Heart right ventricle (tissue), 16 donors: ENCODE results near the gene WDR12. TPM values are rescaled to one million over a fixed set of nuclear protein-coding genes. Genes with fewer than 3 reads are reported as not detected.

ENCODE experiments used
- ATAC-seq, 8 donors: fragments of 200-7000 bp; cut with Tn5 transposase; one replicate each; pipeline ENCODE4 v1.9.1; 2020; ENCODE audit warnings: mild to moderate bottlenecking in 8 of 8, moderate library complexity in 8 of 8, moderate number of reproducible peaks in 1 of 8
- DNase-seq, 2 donors: peaks; one replicate each; pipeline ENCODE4 v3.0.0-alpha.2; 2020
- H3K27ac ChIP-seq, 10 donors: fragments of 200-600 bp; sonication (generic) in 2 of 10; one replicate each; pipeline versions ENCODE4 v1.5.0 to v1.8.0; 2020 to 2022; ENCODE audit warnings: mild to moderate bottlenecking in 3 of 10
- H3K27me3 ChIP-seq, 7 donors: fragments of 200-600 bp; one replicate each; pipeline ENCODE4 v1.8.0; 2021 to 2022; ENCODE audit warnings: mild to moderate bottlenecking in 2 of 7
- H3K36me3 ChIP-seq, 9 donors: fragments of 200-600 bp; sonication (generic) in 1 of 9; one replicate each; pipeline versions ENCODE4 v1.5.0 to v1.8.0; 2020 to 2022; ENCODE audit warnings: mild to moderate bottlenecking in 2 of 9
- H3K4me1 ChIP-seq, 9 donors: fragments of 200-600 bp; sonication (generic) in 1 of 9; one replicate each; pipeline versions ENCODE4 v1.5.0 to v1.8.0; 2020 to 2022; ENCODE audit warnings: mild to moderate bottlenecking in 4 of 9
- H3K4me3 ChIP-seq, 10 donors: fragments of 200-600 bp; sonication (generic) in 2 of 10; one replicate each; pipeline versions ENCODE4 v1.5.0 to v1.8.0; 2020 to 2022; ENCODE audit warnings: mild to moderate bottlenecking in 7 of 10, moderate library complexity in 2 of 10
- H3K9me3 ChIP-seq, 11 donors: fragments of 200-600 bp in 10 of 11; sonication (generic) in 2 of 11; one replicate each; pipeline versions ENCODE4 v1.5.0 to v1.8.0; 2013 to 2022; ENCODE audit warnings: mild to moderate bottlenecking in 2 of 11, control low read depth in 1 of 11, moderate library complexity in 1 of 11
- WGBS, 2 donors: extraction: QIAGEN DNeasy Blood & Tissue Kit; methylation state at CpG; one replicate each; pipeline ENCODE4 v1.1.7; 2013; ENCODE audit warnings: inconsistent platforms in 1 of 2; 5-methylcytosine and 5-hydroxymethylcytosine counted together
- intact Hi-C, 10 donors: fragments of 100-400 bp; cut with DNase I; formaldehyde crosslinking; loops; one replicate each; pipeline versions ENCODE4 v1.11.1 to v1.14.2; 2022
- polyA plus RNA-seq, 2 donors: library from polyadenylated mRNA; stranded (reverse); fragments of 200-250 nt; gene quantifications; one replicate each; pipeline ENCODE4 v1.2.3, GENCODE V29; 2013
- total RNA-seq, 10 donors: library from RNA; stranded (reverse); fragmentation: NEBNext Ultra II Directional in 3 of 10; extraction: Animal tissue kit (Norgen Biotek cat#: 25700) in 3 of 10; gene quantifications; one replicate each; pipeline versions ENCODE4 v1.2.1 to v1.2.4, GENCODE V29; 2021 to 2023
- TF ChIP-seq, protein P1 (sequence below), 9 donors: fragments of 200-600 bp; sonication (generic) in 2 of 9; IDR thresholded peaks; one replicate each; pipeline versions ENCODE4 v1.5.0 to v1.8.0; 2021 to 2022; ENCODE audit warnings: antibody characterized with exemption in 9 of 9, mild to moderate bottlenecking in 5 of 9, moderate library complexity in 1 of 9
- donor health status: Arrhythmogenic right ventricular cardiomyopathy.
- donor health status: ischemic (EF 13 %, LVEDD 7.1; RV severe dilation, severe dysfunction).
- donor health status: healthy with polysubstance abuse.
- donor health status: DM: no; HTN: yes; CAD: no.
- donor health status: DM: no; HTN: no; CAD: no.
- donor health status: ischemic (EF 25% LVEDD 6.9; RV normal size, moderate dysfunction).
- donor health status: ischemic (EF 25% LVEDD 5.7; RV mildly dilated, moderate dysfunction).
- donor health status: healthy.
- donor health status: DM: yes; HTN: yes; CAD: no.
- donor health status: Ischemic cardiomyopathy.
- donor health status: ischemic (EF 35%, LVEDD 5.7; RV mildly dilated, moderate dysfunction).
- donor health status: nonischemic (EF 11% LVEDD 7.7; RV severe dilation, severe dysfunction).
- donor health status: DM: yes; HTN: yes; CAD: no.
- donor health status: PGD.
- donor health status: ischemic (EF 29% LVEDD 5.4; RV normal size, mild dysfunction).
- donor health status: nonischemic (EF 23%, LVEDD 6.1; RV moderate dilation, normal function).

WDR12 gene
- total and polyA plus RNA-seq, 12 donors, result 15.4 to 52.6 (median 44.3) TPM

DNA sequence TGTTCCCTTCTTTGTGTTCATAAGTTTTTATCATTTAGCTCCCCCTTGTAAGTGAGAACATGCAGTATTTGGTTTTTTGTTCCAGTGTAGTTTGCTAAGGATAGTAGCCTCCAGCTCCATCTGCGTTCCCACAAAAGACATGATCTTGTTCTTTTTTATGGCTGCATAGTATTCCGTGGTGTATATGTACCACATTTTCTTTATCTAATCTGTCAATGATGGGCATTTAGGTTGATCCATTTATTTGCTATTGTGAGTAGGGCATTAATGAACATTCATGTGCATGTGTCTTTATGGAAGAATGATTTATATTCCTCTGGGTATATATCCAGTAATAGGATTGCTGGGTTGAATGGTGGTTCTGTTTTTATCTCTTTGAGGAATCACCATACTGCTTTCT is 34.0 kb upstream of the WDR12 start:
- no peak overlapping the region for H3K4me3 ChIP-seq
- ATAC-seq (no peak), DNase-seq (no peak)
- H3K9me3 ChIP-seq, result peaks cover 0 to 33% (median 9%) of the 10 kb centered on the region in 11 donors
- no peaks in the 10 kb centered on the region for H3K27me3 ChIP-seq
- intact Hi-C loops, result no loop called here
- 99% methylated on average over 2 of the region's 2 CpGs for WGBS, 2 donors
- no peaks in the 10 kb centered on the region for H3K4me1 ChIP-seq
- H3K27ac ChIP-seq, result no peak overlapping the region
- H3K36me3 ChIP-seq, result peaks cover 0 to 54% (median 19%) of the 10 kb centered on the region in 9 donors
- TF ChIP-seq, protein P1, sequence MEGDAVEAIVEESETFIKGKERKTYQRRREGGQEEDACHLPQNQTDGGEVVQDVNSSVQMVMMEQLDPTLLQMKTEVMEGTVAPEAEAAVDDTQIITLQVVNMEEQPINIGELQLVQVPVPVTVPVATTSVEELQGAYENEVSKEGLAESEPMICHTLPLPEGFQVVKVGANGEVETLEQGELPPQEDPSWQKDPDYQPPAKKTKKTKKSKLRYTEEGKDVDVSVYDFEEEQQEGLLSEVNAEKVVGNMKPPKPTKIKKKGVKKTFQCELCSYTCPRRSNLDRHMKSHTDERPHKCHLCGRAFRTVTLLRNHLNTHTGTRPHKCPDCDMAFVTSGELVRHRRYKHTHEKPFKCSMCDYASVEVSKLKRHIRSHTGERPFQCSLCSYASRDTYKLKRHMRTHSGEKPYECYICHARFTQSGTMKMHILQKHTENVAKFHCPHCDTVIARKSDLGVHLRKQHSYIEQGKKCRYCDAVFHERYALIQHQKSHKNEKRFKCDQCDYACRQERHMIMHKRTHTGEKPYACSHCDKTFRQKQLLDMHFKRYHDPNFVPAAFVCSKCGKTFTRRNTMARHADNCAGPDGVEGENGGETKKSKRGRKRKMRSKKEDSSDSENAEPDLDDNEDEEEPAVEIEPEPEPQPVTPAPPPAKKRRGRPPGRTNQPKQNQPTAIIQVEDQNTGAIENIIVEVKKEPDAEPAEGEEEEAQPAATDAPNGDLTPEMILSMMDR (IDR thresholded peaks at IDR 0.05), result no peak

DNA sequence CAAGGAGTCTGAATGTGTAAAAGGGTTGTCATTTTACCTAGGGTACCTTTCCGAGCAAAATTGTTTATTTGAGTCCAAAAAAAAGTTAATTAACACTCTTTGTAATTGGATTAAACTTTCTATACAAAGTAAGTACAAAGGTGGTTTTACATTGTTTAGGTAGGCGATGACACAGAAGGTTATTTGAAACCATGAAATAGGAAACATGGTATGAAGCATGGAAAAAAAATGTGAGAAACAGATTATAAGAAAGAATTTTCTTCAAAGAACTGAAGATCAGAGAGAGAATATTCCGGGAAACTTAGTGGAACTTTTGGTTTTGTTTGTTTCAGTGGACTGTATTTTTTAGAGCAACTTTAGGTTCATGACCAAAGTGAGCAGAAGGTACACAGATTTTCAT is 33.3 kb upstream of the WDR12 start:
- ATAC-seq, result no peak
- WGBS, 2 donors, result 92 to 93% methylated on average over 3 of the region's 3 CpGs
- DNase-seq, result no peak
- H3K27me3 ChIP-seq, result no peaks in the 10 kb centered on the region
- TF ChIP-seq, protein P1 (IDR thresholded peaks at IDR 0.05), result no peak
- H3K27ac ChIP-seq, result no peak overlapping the region
- H3K9me3 ChIP-seq, result peaks cover 0 to 33% (median 9%) of the 10 kb centered on the region in 11 donors
- intact Hi-C loops, result no loop called here
- H3K4me3 ChIP-seq, result no peak overlapping the region
- H3K36me3 ChIP-seq, result peaks cover 0 to 60% (median 20%) of the 10 kb centered on the region in 9 donors
- H3K4me1 ChIP-seq, result no peaks in the 10 kb centered on the region

DNA sequence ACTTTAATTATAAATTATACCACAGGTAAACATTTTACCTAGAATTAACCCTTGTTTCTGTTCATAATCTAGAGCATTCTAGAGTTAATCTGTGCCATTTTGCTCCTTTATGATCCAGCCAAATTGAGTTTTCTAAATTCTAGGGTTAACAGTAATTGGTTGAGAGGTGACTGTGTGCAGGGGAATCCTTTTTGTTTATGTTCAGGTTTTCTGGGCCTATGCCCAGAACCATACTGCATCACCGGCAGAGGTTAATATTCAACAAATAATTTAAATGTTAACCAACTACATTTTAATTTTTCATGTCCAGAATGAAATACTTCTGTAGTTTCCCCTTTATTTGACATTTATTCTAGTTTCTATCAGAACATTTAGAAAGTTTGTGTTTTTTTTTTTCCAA is 32.9 kb upstream of the WDR12 start:
- H3K36me3 ChIP-seq, result peaks cover 0 to 64% (median 24%) of the 10 kb centered on the region in 9 donors

DNA sequence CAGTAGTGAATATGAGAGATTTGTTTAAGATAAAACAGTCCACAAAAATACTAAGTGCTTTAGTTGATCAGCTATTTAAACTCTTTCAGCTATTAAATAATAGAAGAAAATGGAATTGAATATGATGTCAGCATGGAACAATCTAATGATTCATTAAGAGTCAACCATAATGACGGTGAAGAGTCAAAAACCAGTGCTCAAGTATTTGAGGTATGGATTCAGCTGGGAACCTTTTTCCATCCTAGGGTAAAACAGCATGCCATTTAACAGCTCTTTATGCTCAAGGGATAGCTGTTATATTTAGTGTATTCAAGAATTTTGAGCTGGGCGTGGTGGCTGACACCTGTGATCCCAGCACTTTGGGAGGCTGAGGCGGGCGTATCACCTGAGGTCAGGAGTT is 30.3 kb upstream of the WDR12 start:
- H3K36me3 ChIP-seq, result peaks cover 0 to 85% (median 31%) of the 10 kb centered on the region in 9 donors
- DNase-seq (no peak), ATAC-seq (no peak)
- intact Hi-C loops, result no loop called here
- no peaks in the 10 kb centered on the region for H3K4me1 ChIP-seq
- no peak overlapping the region for H3K4me3 ChIP-seq
- TF ChIP-seq, protein P1 (IDR thresholded peaks at IDR 0.05), result no peak
- no peaks in the 10 kb centered on the region for H3K27me3 ChIP-seq
- H3K27ac ChIP-seq, result no peak overlapping the region
- peaks cover 0 to 23% (median 0%) of the 10 kb centered on the region in 11 donors for H3K9me3 ChIP-seq
- 96 to 98% methylated on average over 4 of the region's 4 CpGs for WGBS, 2 donors

More for the DNA sequence above, 32.9 kb upstream of the WDR12 start:
- TF ChIP-seq, protein P1 (IDR thresholded peaks at IDR 0.05), result no peak
- no peak for ATAC-seq
- Histone ChIP-seq H3K4me3 (no peak overlapping the region), H3K27me3 (no peaks in the 10 kb centered on the region), H3K27ac (no peak overlapping the region), H3K9me3 (peaks cover 0 to 33% (median 9%) of the 10 kb centered on the region in 11 donors), H3K4me1 (no peaks in the 10 kb centered on the region)
- DNase-seq, result no peak
- intact Hi-C loops, result no loop called here
- WGBS, 2 donors, result 93 to 94% methylated on average over 1 of the region's 1 CpG
